MCF 10A (cell line): ENCODE measurements around the gene ADCK1. TPM values are rescaled to one million over a fixed set of nuclear protein-coding genes. Genes with fewer than 3 reads are reported as not detected.

Experiments
- BruUV-seq: library from RNA; stranded (reverse); fragments of 400-500 nt; replicated peaks from 2 replicates; lab custom pipeline; 2021; lab: Mats Ljungman, UMichigan
- CTCF ChIA-PET: fragments of 300-600 bp; sonication (Branson Sonifier 250); formaldehyde crosslinking; extraction: SDS; loops from one replicate; lab custom pipeline; 2021; ENCODE audit warnings: antibody characterized with exemption, inconsistent platforms; lab: Yijun Ruan, JAX
- POLR2A ChIA-PET: fragments of 300-600, 350-650 bp; sonication (Branson Sonifier 250); formaldehyde crosslinking; extraction: SDS; loops from one replicate; lab custom pipeline; 2020; ENCODE audit warnings: antibody characterized with exemption, inconsistent platforms; lab: Yijun Ruan, JAX
- DNase-seq: peaks from one replicate; pipeline ENCODE4 v3.0.0-alpha.2; 2018; ENCODE audit not compliant: unreplicated experiment
- H3K27ac Mint-ChIP-seq: one replicate; pipeline ENCODE4 v1.8.0; 2022; ENCODE audit warnings: mild to moderate bottlenecking, low read depth, mixed read lengths; ENCODE audit not compliant: unreplicated experiment
- H3K27me3 Mint-ChIP-seq: one replicate; pipeline ENCODE4 v1.8.0; 2022; ENCODE audit warnings: mixed read lengths; ENCODE audit not compliant: insufficient read depth, unreplicated experiment
- H3K36me3 Mint-ChIP-seq: one replicate; pipeline ENCODE4 v1.8.0; 2022; ENCODE audit warnings: mild to moderate bottlenecking, moderate library complexity, mixed read lengths; ENCODE audit not compliant: insufficient read depth, unreplicated experiment
- H3K4me1 Mint-ChIP-seq: one replicate; pipeline ENCODE4 v1.8.0; 2022; ENCODE audit warnings: mixed read lengths; ENCODE audit not compliant: insufficient read depth, unreplicated experiment
- H3K4me3 Mint-ChIP-seq: one replicate; pipeline ENCODE4 v1.8.0; 2022; ENCODE audit warnings: mild to moderate bottlenecking, moderate library complexity, mixed read lengths; ENCODE audit not compliant: unreplicated experiment
- H3K9me3 Mint-ChIP-seq: one replicate; pipeline ENCODE4 v1.8.0; 2022; ENCODE audit warnings: mixed read lengths; ENCODE audit not compliant: unreplicated experiment
- CTCF ChIP-seq: fragments of 200-600 bp; IDR thresholded peaks from one replicate; pipeline ENCODE4 v1.8.0; 2022; ENCODE audit warnings: antibody characterized with exemption, mild to moderate bottlenecking; ENCODE audit not compliant: unreplicated experiment
- intact Hi-C: fragments of 100-400 bp; cut with micrococcal nuclease; formaldehyde crosslinking; loops from 2 replicates; pipeline ENCODE4 v1.14.1; 2022
- total RNA-seq: library from RNA; stranded (reverse); gene quantifications from 2 replicates; pipeline ENCODE4 v1.2.3, GENCODE V29; 2022

ADCK1 gene
- total RNA-seq, 1 experiment from 2014 or later = 7.0 TPM

- ChIA-PET POLR2A (no interaction called here), CTCF (interaction anchor here (8.3 kb wide), 1 partner anchor 702 kb away, joined by 117 read pairs; no protein-coding TSS in a partner anchor)
- H3K4me1 Mint-ChIP-seq = peaks cover 7% of the 10 kb centered on the region
- BruUV-seq = no TSS peak
- no peaks in the 10 kb centered on the region for H3K36me3 Mint-ChIP-seq
- no peaks in the 10 kb centered on the region for H3K9me3 Mint-ChIP-seq
- no peak for TF ChIP-seq CTCF
- intact Hi-C loops = no loop called here
- no peak overlapping the region for H3K27ac Mint-ChIP-seq
- DNase-seq = no peak
- no peaks in the 10 kb centered on the region for H3K27me3 Mint-ChIP-seq
- no peak overlapping the region for H3K4me3 Mint-ChIP-seq
Measured at GRCh38 chr14:77865455-77865854, 65.5 kb downstream of the ADCK1 start.

GRCh38 chr14:77866932-77867331, 67.0 kb downstream of the ADCK1 start:
- ChIA-PET CTCF (interaction anchor here (0.7 to 8.3 kb wide), 2 partner anchors 88 to 700 kb away, joined by 3 to 117 read pairs; no protein-coding TSS in a partner anchor), POLR2A (no interaction called here)
- no peak overlapping the region for H3K27ac Mint-ChIP-seq
- H3K9me3 Mint-ChIP-seq = no peaks in the 10 kb centered on the region
- H3K36me3 Mint-ChIP-seq = no peaks in the 10 kb centered on the region
- intact Hi-C loops = no loop called here
- no peak for DNase-seq
- H3K27me3 Mint-ChIP-seq = no peaks in the 10 kb centered on the region
- H3K4me1 Mint-ChIP-seq = peaks cover 7% of the 10 kb centered on the region
- H3K4me3 Mint-ChIP-seq = no peak overlapping the region
- BruUV-seq = no TSS peak
- TF ChIP-seq CTCF = no peak

DNA sequence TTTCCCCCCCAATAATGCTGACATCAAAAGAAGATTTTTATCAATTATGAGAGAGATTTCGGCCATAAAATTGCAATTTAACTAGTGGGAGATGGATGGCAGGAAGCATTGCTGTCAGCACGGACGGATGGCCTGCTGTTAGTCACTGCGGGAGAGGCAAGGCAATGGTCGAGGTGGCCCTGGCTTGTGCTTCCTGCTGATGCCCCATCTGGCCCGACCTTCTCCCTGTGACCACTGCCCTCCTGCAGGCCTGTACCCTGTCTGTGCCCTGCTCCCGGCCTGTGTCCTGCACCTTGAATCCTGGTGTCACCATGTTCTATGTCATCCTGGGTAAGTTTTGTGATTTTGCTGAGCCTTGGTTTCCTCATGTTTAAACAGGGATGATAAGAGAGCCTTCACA, 67.6 kb downstream of the ADCK1 start:
- CTCF ChIA-PET = interaction anchor here (0.6 kb wide), 1 partner anchor 8 kb away, joined by 3 read pairs; no protein-coding TSS in a partner anchor
- Mint-ChIP-seq H3K27ac (no peak overlapping the region), H3K27me3 (no peaks in the 10 kb centered on the region), H3K4me3 (no peak overlapping the region), H3K9me3 (no peaks in the 10 kb centered on the region), H3K36me3 (no peaks in the 10 kb centered on the region), H3K4me1 (peaks cover 7% of the 10 kb centered on the region)
- intact Hi-C loops = no loop called here
- DNase-seq = no peak
- POLR2A ChIA-PET = no interaction called here
- BruUV-seq = no TSS peak
- TF ChIP-seq CTCF = no peak

GRCh38 chr14:77868552-77869285, 68.8 kb downstream of the ADCK1 start:
- Mint-ChIP-seq H3K36me3 (no peaks in the 10 kb centered on the region), H3K27me3 (no peaks in the 10 kb centered on the region), H3K4me1 (no peaks in the 10 kb centered on the region), H3K4me3 (no peak overlapping the region), H3K9me3 (no peaks in the 10 kb centered on the region), H3K27ac (no peak overlapping the region)
- no peak for DNase-seq
- no TSS peak for BruUV-seq
- CTCF ChIA-PET = interaction anchor here (0.5 to 1.2 kb wide), 4 partner anchors 23 to 1334 kb away, joined by 3 to 6 read pairs (median 3); no protein-coding TSS in a partner anchor
- POLR2A ChIA-PET = no interaction called here
- intact Hi-C loops = no loop called here
- TF ChIP-seq CTCF = no peak
